Colonic mucosa (tissue), 4 donors: ENCODE measurements around the gene STX16. TPM values are rescaled to one million over a fixed set of nuclear protein-coding genes. Genes with fewer than 3 reads are reported as not detected.

Experiments used
- DNase-seq: peaks from one replicate; pipeline ENCODE4 v3.0.0-alpha.2; 2020
- H3K27ac ChIP-seq: fragments of 200-600 bp; one replicate; pipeline ENCODE4 v1.8.0; 2021
- H3K27me3 ChIP-seq: fragments of 200-600 bp; one replicate; pipeline ENCODE4 v1.8.0; 2021
- H3K36me3 ChIP-seq: fragments of 200-600 bp; one replicate; pipeline ENCODE4 v1.8.0; 2021
- H3K4me1 ChIP-seq: fragments of 200-600 bp; one replicate; pipeline ENCODE4 v1.8.0; 2021; ENCODE audit warnings: mild to moderate bottlenecking
- H3K4me3 ChIP-seq: fragments of 200-600 bp; one replicate; pipeline ENCODE4 v1.8.0; 2021
- H3K9ac ChIP-seq, 2 donors: one replicate each; pipeline ENCODE4 v1.7.0; 2013; ENCODE audit warnings: control low read depth in 2 of 2, low read depth in 2 of 2, low read length in 2 of 2
- H3K9me3 ChIP-seq: fragments of 200-600 bp; one replicate; pipeline ENCODE4 v1.8.0; 2021
- CTCF ChIP-seq: fragments of 200-600 bp; IDR thresholded peaks from one replicate; pipeline ENCODE4 v1.8.0; 2022; ENCODE audit warnings: antibody characterized with exemption, mild to moderate bottlenecking
- intact Hi-C: fragments of 100-400 bp; cut with DNase I; formaldehyde crosslinking; loops from one replicate; pipeline ENCODE4 v1.14.1; 2022
- total RNA-seq, 2 donors: library from RNA; stranded (reverse); fragmentation: NEBNext Ultra II Directional in 1 of 2; extraction: Animal tissue kit (Norgen Biotek cat#: 25700) in 1 of 2; gene quantifications; one replicate each; pipeline ENCODE4 v1.2.1, GENCODE V29; 2021
- donor health status: healthy.
- donor health status: DM: no; HTN: no; CAD: no.
- donor health status: DM: no; HTN: no; CAD: no.

The STX16 gene
- total RNA-seq, 2 donors from 2014 or later, result 36.3 to 38.3 TPM

- H3K36me3 ChIP-seq, result no peaks in the 10 kb centered on the region
- no peak overlapping the region for H3K27ac ChIP-seq
- DNase-seq, result peak; percentile 12
- TF ChIP-seq CTCF, result no peak
- H3K4me3 ChIP-seq, result no peak overlapping the region
- no peaks in the 10 kb centered on the region for H3K9me3 ChIP-seq
- H3K4me1 ChIP-seq, result no peaks in the 10 kb centered on the region
- no peaks in the 10 kb centered on the region for H3K27me3 ChIP-seq
- intact Hi-C loops, result no loop called here
- no peak overlapping the region for H3K9ac ChIP-seq
Measured at GRCh38 chr20:58716476-58717277, 65.6 kb downstream of the STX16 start.

GRCh38 chr20:58717278-58718091, 66.4 kb downstream of the STX16 start:
- intact Hi-C loops, result no loop called here
- TF ChIP-seq CTCF, result no peak
- Histone ChIP-seq H3K36me3 (no peaks in the 10 kb centered on the region), H3K4me3 (no peak overlapping the region), H3K27ac (no peak overlapping the region), H3K27me3 (no peaks in the 10 kb centered on the region), H3K9me3 (no peaks in the 10 kb centered on the region), H3K9ac (no peak overlapping the region), H3K4me1 (no peaks in the 10 kb centered on the region)
- peak; percentile 7 for DNase-seq

DNA sequence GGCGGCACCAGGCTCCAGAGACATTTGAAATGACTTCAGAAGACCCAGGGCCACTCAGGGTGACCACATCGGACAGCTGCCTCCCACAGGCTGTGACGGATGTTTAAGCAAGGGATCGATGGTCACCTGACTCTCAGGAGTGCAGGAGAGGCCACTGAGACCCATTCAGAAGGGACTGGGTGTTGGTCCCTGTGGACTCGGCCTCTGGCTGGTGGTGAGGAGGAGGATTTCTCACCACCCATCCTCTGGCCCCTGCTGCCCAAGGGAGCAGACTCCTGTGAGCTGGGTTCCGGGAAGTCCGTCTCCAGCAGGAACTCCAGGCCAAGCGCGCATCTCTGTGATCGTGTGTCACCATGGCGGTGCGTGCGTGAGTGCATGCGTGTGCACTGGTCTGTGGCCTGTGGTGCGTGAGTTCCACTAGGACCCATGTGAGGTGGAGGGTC, 67.1 kb downstream of the STX16 start:
- intact Hi-C loops, result no loop called here

GRCh38 chr20:58718729-58719128, 67.6 kb downstream of the STX16 start:
- Histone ChIP-seq H3K27me3 (no peaks in the 10 kb centered on the region), H3K4me3 (no peak overlapping the region), H3K27ac (no peak overlapping the region), H3K36me3 (no peaks in the 10 kb centered on the region), H3K9ac (no peak overlapping the region), H3K4me1 (no peaks in the 10 kb centered on the region), H3K9me3 (no peaks in the 10 kb centered on the region)
- intact Hi-C loops, result no loop called here
- TF ChIP-seq CTCF, result no peak
- peak; percentile 13 for DNase-seq

More for the DNA sequence above, 67.1 kb downstream of the STX16 start:
- DNase-seq, result peak; percentile 13
- TF ChIP-seq CTCF, result no peak
- H3K4me3 ChIP-seq, result no peak overlapping the region
- H3K27ac ChIP-seq, result no peak overlapping the region
- no peaks in the 10 kb centered on the region for H3K27me3 ChIP-seq
- H3K9ac ChIP-seq, result no peak overlapping the region
- no peaks in the 10 kb centered on the region for H3K36me3 ChIP-seq
- no peaks in the 10 kb centered on the region for H3K9me3 ChIP-seq
- H3K4me1 ChIP-seq, result no peaks in the 10 kb centered on the region

GRCh38 chr20:58719258-58719657, 68.2 kb downstream of the STX16 start:
- no peak for DNase-seq
- intact Hi-C loops, result no loop called here

More at GRCh38 chr20:58719258-58719657, 68.2 kb downstream of the STX16 start:
- H3K9ac ChIP-seq, result no peak overlapping the region
- H3K4me3 ChIP-seq, result no peak overlapping the region
- no peak for TF ChIP-seq CTCF
- no peaks in the 10 kb centered on the region for H3K4me1 ChIP-seq
- H3K36me3 ChIP-seq, result no peaks in the 10 kb centered on the region
- no peaks in the 10 kb centered on the region for H3K27me3 ChIP-seq
- no peaks in the 10 kb centered on the region for H3K9me3 ChIP-seq
- H3K27ac ChIP-seq, result no peak overlapping the region
